NCI-H526 treated with DMSO at 0.1 percent for 48 hours (cell line): Measurements from ENCODE around the gene ADM5.

ENCODE experiments used
- DNase-seq: peaks from one replicate; lab custom pipeline; 2025; lab: John Stamatoyannopoulos, UW

Gene ADM5

DNA sequence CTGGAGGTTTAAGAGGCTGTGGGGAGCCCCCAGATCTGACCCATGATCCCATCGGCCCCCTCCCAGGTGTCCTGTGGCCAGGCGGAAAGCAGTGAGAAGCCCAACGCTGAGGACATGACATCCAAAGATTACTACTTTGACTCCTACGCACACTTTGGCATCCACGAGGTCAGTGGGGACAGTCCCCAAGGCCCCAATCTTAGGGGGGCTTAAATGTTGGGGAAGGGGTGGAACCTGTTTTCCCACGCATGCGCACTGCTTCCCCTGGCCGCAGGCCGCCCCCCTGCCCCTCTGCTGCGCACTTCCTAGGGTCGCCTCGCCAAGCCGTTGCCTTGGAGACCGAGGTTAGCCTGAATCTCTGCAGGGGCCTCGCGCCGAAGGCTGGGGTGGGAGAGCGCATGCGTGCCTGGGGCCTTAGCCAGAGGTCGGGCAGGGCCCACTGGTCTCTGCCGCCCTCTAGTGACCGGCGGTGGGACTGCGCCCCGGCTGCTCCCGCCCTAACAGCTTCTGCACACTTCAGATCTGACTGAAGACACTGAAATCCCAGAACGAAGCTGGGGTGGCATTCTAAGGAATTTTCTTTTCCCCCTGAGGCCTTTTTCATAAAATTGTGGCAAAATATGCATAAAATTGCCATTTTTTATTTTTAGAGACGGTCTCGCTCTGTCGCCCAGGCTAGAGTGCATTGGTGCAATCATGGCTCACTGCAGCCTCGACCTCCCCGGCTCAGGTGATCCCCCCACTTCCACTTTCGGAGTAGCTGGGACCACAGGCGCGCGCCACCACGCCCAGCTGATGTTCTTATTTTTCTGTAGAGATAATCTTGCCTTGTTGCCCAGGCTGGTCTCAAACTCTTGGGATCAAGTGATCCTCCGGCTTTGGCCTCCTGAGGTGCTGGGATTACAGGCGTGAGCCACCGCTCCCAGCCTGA, 8.7 kb upstream of the ADM5 start:
- peak; percentile 39 for DNase-seq

- DNase-seq, result no peak
Measured at GRCh38 chr19:49681830-49682229, 7.6 kb upstream of the ADM5 start.

- no peak for DNase-seq
Measured at GRCh38 chr19:49682274-49682673, 7.1 kb upstream of the ADM5 start.

DNA sequence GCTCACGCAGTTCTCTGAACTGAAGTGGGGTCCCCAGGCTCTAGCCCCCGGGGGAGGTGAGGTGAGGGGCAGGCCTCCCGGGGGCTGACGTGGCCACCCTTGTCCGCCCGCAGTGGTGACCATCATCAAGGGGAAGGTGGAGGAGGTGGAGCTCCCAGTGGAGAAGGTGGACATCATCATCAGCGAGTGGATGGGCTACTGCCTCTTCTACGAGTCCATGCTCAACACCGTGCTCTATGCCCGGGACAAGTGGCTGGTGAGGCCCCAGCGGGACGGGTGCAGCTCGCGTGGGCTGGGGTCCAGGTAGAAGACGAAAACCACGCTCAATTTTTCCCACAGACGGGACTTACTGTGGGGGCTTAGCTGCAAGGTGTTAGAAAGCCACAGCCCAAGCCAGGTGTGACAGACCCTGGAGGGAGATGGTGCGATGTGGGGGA, 5.6 kb upstream of the ADM5 start:
- no peak for DNase-seq

DNA sequence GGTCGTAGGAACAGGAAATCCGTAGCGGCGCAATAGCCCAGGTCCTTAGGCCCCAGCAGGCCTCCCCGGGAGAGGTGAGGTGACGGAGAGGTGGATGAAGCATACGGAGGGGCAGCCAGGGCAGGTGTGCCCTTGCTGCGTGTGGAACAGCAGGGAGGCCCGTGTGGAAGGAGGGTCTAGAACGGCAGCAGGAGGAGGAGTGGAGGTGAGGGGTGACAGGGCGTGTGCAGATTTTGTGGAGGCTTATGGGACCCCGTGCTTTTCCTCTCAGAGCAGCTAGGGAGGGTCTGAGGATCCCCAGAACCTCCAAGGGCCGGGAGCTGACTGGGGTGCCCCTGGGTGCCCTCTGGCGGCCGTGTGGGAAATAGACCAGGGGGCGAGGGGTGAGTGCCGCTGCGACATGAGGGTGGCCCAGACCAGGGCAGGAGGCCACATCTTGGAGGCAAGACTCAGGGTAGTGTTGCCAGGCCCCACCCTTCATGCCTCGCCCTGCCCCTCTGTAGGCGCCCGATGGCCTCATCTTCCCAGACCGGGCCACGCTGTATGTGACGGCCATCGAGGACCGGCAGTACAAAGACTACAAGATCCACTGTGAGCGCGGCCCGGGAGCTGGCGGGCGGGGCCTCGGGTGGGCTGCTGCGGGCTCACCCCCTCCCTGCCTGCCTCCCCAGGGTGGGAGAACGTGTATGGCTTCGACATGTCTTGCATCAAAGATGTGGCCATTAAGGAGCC, 5.0 kb upstream of the ADM5 start:
- no peak for DNase-seq

DNA sequence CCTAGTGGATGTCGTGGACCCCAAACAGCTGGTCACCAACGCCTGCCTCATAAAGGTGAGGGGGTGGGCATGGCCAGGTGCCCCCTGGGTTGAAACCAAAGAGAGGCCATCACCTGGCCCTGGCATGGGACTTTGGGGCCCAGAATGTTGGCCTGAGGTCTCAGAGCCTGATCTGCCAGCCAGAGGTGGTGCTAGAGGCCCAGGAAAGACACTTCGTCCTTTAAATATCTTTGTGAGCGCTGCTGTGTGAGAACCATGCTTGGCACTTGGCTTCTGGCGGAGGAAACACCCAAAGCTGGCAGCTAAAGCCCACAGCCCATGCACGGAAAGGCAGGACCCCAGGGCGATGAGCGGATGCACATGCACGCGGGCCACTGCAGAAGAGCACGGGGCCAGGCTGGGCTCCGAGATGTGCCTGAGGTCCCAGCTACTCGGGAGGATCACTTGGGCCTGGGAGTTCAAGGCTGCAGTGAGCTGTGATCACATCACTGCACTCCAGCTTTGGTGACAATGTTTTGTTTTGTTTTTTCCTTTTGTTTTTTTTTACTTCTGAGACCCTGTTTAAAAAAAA, 4.3 kb upstream of the ADM5 start:
- DNase-seq, result no peak

DNA sequence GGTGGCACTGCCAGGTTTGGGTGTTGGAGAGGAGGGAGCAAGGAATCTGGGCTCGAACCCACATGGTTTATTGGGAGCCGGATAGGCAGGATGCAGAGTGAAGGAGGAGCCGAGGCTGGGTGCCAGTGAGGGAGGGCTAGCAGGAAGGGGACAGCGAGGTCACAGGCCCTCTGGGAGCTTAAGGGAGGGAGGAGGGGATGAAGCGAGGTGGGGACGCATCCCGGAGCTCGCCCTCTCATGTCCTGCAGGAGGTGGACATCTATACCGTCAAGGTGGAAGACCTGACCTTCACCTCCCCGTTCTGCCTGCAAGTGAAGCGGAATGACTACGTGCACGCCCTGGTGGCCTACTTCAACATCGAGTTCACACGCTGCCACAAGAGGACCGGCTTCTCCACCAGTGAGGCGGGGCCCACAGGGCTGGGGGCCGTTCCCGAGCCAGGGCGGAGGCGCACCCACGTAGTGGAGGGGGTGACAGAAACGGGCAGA, 3.5 kb upstream of the ADM5 start:
- DNase-seq, result no peak

GRCh38 chr19:49686503-49687088, 2.8 kb upstream of the ADM5 start:
- DNase-seq, result no peak

- DNase-seq, result no peak
Measured at GRCh38 chr19:49687150-49687549, 2.2 kb upstream of the ADM5 start.

- DNase-seq, result no peak
Measured at GRCh38 chr19:49687566-49688316, 1.7 kb upstream of the ADM5 start.

DNA sequence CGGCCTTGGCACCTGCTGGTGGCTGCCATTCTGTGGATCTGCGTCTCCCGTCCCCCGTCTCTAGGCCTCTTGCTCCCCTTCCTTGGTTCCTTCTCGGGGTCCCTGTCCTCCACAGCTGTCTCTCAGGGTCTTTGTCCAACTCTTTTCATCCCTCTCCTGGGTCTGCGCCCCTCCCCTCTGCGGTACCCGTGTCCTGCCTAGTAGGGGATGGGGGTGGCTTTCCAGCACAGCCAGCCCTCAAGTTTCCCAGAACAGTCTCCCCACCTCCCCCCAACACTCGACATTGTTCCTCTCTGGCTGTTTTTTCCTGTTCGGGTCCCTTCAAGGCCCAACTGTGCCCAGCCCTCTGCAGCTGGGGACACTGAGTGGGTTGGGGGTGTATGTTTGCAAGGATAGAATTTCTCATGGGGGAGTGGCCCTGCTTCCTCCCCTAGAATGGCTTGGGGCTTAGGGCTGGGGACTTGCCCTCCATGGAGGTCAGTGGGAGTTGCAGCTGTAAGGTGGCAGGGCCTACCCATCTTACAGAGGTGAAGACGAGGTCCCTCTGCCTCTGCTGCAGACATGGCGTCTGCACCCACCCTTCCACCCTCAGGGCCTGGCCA, 762 bp upstream of the ADM5 start:
- no peak for DNase-seq

- DNase-seq, result peak; percentile 47
Measured at GRCh38 chr19:49690079-49690655, 773 bp downstream of the ADM5 start.

GRCh38 chr19:49690656-49691242, 1.4 kb downstream of the ADM5 start, which contains the start of gene CPT1C:
Gene CPT1C (plus strand): TSS chr19:49691116. CDS start chr19:49692253, 1,137 bp downstream.
- peak; percentile 80 for DNase-seq

GRCh38 chr19:49691243-49692146, 2.1 kb downstream of the ADM5 start:
- DNase-seq, result peak; percentile 8

GRCh38 chr19:49692147-49692506, 2.7 kb downstream of the ADM5 start:
- no peak for DNase-seq

DNA sequence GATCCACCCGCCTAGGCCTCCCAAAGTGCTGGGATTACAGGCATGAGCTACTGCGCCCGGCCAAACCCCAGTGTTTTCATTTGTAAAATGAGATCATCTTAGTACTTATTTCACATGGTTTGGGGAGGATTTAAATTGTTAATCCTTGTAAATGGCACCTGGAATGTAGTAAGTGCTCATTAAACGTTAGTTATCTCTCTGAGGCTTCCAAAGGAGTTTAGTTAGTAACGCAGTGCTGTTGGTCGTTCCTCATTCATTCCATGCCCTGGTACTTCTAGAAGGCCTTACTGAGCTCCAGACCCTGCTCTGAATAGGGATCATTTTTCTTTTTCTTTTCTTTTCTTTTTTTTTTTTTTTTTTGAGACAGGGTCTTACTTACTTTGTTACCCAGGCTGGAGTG, 6.7 kb downstream of the ADM5 start:
- DNase-seq, result no peak

DNA sequence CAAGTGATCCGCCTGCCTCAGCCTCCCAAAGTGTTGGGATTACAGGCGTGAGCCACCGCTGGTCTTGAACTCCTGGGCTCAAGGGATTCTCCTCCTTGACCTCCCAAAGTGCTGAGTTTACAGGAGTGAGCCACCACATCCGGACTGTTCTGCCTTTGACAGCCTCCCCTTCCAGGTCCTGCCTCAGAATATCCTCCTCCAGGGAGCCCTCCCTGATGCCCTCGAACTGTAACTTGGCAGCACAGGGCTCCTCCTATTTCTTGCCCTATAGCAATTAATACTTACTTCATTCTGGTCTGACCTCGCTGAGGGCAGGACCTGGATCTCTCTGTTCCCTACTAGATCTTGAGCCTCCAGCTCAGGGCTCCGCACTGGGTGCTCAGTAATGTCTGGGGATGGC, 7.5 kb downstream of the ADM5 start:
- no peak for DNase-seq

DNA sequence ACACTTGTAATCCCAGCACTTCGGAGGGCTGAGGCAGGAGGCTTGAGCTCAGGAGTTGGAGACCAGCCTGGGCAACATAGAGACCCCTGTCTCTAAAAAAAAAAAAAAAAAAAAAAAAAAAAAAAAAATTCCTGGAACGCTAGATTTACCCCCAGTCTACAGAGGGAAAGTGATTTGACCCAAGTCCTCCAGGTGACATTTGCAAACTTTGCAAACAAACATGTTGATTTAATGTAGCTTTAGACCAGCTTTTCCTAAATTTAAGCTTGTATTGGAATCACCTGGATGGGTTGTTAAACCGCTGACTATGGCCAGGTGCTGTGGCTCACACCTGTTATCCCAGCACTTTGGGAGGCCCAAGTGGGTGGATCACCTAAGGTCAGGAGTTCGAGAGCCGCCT, 10.0 kb downstream of the ADM5 start:
- DNase-seq, result no peak

- no peak for DNase-seq
Measured at GRCh38 chr19:49700563-49700962, 11.2 kb downstream of the ADM5 start.
